AG04449 (cell line): ENCODE data around the gene DFFA.

ENCODE experiments used
- CTCF ChIA-PET: fragments of 350-600 bp; formaldehyde crosslinking; extraction: SDS; loops from one replicate; lab custom pipeline; 2021; ENCODE audit warnings: antibody characterized with exemption; lab: Yijun Ruan, JAX
- POLR2A ChIA-PET: fragments of 400-600, 350-600 bp; formaldehyde crosslinking; extraction: SDS; loops from one replicate; lab custom pipeline; 2020; ENCODE audit warnings: antibody characterized with exemption, inconsistent platforms; lab: Yijun Ruan, JAX
- DNase-seq: peaks from one replicate; pipeline ENCODE4 v3.0.0-alpha.2; 2010; ENCODE audit warnings: low read depth, low spot score
- H3K4me3 ChIP-seq: 2 replicates; pipeline ENCODE4 v1.5.1; 2011; ENCODE audit warnings: low read depth, mild to moderate bottlenecking, control low read depth, low read length
- TF ChIP-seq, protein P1 (sequence below): IDR thresholded peaks from one replicate; pipeline ENCODE4 v1.5.1; 2011; ENCODE audit warnings: mild to moderate bottlenecking, moderate library complexity, low read length, control low read depth, inconsistent platforms; ENCODE audit not compliant: insufficient read depth; ENCODE audit errors: missing control alignments

Gene DFFA

DNA sequence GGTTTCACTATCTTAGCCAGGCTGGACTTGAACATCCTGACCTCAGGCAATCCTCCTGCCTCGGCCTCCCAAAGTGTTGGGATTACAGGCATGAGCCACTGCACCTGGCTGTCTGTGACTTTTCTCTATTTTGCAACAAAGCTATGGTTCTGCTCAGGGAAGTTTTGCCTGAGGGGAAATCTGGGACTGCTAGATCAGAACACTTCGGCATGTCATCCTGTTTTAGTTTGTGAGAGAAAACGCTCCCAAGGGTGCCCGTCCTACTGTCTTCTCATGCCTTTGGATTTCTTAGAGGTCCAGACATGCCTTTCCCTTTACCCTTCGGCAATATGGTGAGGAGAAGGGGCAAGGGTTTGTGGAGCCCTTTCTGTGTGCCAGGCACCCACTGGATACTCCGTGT lies 28.1 kb downstream of the DFFA start:
- no peak for DNase-seq
- no peak overlapping the region for H3K4me3 ChIP-seq
- ChIA-PET CTCF (interaction anchor here (2.8 to 6.4 kb wide), 2 partner anchors 14 to 50 kb away, joined by 11 to 39 read pairs; partner anchors contain the start of gene CENPS), POLR2A (no interaction called here)
- TF ChIP-seq, protein P1, sequence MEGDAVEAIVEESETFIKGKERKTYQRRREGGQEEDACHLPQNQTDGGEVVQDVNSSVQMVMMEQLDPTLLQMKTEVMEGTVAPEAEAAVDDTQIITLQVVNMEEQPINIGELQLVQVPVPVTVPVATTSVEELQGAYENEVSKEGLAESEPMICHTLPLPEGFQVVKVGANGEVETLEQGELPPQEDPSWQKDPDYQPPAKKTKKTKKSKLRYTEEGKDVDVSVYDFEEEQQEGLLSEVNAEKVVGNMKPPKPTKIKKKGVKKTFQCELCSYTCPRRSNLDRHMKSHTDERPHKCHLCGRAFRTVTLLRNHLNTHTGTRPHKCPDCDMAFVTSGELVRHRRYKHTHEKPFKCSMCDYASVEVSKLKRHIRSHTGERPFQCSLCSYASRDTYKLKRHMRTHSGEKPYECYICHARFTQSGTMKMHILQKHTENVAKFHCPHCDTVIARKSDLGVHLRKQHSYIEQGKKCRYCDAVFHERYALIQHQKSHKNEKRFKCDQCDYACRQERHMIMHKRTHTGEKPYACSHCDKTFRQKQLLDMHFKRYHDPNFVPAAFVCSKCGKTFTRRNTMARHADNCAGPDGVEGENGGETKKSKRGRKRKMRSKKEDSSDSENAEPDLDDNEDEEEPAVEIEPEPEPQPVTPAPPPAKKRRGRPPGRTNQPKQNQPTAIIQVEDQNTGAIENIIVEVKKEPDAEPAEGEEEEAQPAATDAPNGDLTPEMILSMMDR, result no peak

DNA sequence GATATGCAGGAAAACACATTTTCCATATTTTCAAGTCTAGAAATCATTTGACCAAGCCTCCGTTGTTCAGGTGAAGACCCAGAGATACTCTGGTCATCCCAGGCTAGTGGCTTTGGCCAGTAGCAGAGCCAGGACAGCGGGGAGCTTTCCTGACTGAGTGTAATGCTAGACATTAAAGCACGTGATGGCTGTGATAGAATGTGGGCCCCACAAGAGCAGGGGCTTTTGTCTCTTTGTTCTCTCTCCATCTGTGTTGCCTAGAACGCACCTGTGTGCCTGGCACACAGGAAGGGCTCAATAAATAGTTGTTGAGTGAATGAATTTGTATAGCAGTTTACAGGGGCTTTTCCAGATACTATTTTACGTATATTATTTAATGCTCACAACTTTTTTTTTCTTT lies 31.5 kb downstream of the DFFA start:
- ChIA-PET POLR2A (no interaction called here), CTCF (interaction anchor here (6.4 kb wide), 1 partner anchor 11 kb away, joined by 39 read pairs; the partner anchor contains the start of gene CENPS)
- TF ChIP-seq, protein P1, result no peak

DNA sequence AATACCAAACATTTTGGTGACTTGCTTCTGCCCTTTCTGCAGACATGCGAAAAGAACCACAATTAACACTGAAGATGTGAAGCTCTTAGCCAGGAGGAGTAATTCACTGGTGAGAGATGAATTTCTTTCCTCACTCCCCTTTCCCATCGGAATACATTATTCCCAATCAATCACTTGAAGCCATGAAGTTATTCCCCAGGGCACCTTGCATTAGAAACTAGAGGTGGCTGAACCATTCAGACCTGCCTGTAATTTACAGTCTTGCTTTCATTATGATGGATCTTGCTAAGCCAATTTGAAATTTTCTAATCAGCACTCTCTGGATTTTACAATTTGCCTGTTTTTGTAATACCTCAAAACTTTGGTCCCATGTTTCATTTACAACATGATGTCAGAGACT lies 32.0 kb downstream of the DFFA start:
- TF ChIP-seq, protein P1, result no peak
- ChIA-PET POLR2A (no interaction called here), CTCF (interaction anchor here (6.4 kb wide), 1 partner anchor 10 kb away, joined by 39 read pairs; the partner anchor contains the start of gene CENPS)
- H3K4me3 ChIP-seq, result no peak overlapping the region
- DNase-seq, result no peak

More for the DNA sequence above, 31.5 kb downstream of the DFFA start:
- DNase-seq, result no peak
- H3K4me3 ChIP-seq, result no peak overlapping the region

DNA sequence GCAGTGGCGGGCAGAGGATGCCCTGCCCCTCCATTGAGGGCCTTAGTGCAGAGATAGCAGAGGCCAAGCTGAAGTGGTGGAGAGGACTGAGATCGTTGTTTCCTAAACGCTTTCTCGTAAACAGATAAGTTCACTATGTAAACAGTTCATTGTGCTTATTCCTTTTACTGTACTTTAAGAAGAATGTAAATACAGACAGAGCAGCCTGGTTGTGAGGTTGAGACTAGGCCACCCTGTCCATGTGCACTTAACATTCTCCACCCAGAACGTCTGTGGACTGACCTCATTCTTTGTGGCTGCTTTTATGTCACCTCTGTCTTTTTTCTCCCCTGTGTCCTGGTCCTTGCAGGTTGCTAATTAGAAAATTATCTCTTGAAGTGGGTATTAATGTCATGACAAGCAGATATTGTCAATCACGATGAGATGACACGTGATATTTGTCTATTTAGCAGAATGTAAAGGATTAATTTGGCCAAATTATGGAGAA lies 33.6 kb downstream of the DFFA start:
- CTCF ChIA-PET, result interaction anchor here (1.0 to 12.3 kb wide), 3 partner anchors 9 to 74 kb away, joined by 3 to 332 read pairs (median 7); partner anchors contain the start of gene CENPS
- POLR2A ChIA-PET, result no interaction called here
- TF ChIP-seq, protein P1, result no peak
- no peak for DNase-seq
- H3K4me3 ChIP-seq, result no peak overlapping the region

DNA sequence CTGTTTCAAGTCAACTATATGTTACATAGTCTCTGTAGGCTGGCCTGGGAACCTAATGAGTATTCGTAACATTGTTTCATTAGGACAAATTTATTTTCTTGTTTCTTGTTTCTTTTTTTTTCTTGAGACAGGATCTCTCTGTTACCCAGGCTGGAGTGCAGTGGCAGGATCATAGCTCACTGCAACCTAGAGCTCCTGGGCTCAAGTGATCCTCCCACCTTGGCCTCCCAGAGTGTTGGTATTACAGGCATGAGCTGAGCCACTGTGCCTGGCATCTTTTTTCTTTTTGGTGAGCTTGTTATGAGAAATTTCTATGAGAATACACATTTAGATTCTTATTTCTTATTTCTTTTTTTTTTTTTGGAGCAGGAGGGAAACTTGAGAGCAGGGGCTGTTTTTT lies 35.3 kb downstream of the DFFA start:
- ChIA-PET POLR2A (interaction anchor here (1.0 kb wide), 1 partner anchor 37 kb away, joined by 3 read pairs; no protein-coding TSS in a partner anchor), CTCF (interaction anchor here (0.9 to 12.3 kb wide), 5 partner anchors 13 to 430 kb away, joined by 3 to 332 read pairs (median 4); partner anchors contain the start of genes CORT and KIF1B)
- TF ChIP-seq, protein P1, result no peak
- H3K4me3 ChIP-seq, result no peak overlapping the region
- DNase-seq, result no peak

DNA sequence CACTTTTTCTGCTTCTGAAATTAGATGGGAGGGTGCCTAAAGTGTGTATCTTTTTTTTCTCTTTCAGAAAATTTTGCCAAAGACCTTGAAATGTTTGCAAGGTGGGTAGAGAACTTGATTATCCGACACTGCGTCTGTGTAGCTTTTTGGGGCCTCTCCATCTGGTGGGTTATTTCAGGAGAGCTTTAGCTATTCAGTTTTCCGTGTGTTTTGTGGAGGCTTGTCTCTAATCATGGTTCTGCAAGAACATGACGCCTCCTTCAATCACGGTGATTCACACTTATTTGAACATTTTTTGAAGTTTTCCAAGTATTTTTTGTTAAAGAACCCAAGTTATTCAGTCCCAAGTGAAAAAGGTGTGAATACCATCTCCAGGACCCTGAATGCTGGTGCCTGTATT lies 37.7 kb downstream of the DFFA start:
- POLR2A ChIA-PET, result no interaction called here
- no peak for DNase-seq
- CTCF ChIA-PET, result interaction anchor here (1.2 to 12.3 kb wide), 5 partner anchors 16 to 93 kb away, joined by 3 to 332 read pairs (median 7); partner anchors contain the start of gene CORT
- TF ChIP-seq, protein P1, result no peak
- H3K4me3 ChIP-seq, result no peak overlapping the region
